Measurements from ENCODE around the gene AAK1.

DNA sequence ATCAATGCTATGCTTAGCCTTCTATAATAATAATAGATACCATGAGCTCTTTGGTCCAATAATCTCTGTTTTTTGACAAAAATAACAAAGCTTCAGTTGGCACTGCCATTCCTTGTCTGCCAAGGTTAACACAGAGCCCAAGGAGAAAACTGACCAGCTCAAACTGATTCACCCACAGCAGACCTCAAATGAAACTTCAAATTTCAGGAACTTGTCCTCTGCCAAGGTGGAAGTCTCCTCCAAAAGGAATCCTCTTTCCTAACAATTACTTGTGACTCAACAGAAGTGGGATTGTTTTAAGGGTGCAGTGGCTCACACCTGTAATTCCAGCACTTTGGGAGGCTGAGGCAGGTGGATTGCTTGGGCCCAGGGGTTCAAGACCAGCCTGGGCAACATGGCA is 12.1 kb downstream of the AAK1 start:
- TF ChIP-seq, protein P1, sequence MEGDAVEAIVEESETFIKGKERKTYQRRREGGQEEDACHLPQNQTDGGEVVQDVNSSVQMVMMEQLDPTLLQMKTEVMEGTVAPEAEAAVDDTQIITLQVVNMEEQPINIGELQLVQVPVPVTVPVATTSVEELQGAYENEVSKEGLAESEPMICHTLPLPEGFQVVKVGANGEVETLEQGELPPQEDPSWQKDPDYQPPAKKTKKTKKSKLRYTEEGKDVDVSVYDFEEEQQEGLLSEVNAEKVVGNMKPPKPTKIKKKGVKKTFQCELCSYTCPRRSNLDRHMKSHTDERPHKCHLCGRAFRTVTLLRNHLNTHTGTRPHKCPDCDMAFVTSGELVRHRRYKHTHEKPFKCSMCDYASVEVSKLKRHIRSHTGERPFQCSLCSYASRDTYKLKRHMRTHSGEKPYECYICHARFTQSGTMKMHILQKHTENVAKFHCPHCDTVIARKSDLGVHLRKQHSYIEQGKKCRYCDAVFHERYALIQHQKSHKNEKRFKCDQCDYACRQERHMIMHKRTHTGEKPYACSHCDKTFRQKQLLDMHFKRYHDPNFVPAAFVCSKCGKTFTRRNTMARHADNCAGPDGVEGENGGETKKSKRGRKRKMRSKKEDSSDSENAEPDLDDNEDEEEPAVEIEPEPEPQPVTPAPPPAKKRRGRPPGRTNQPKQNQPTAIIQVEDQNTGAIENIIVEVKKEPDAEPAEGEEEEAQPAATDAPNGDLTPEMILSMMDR (IDR thresholded peaks at IDR 0.05): no peak
- no peak for TF ChIP-seq POLR2A (IDR thresholded peaks at IDR 0.05)
